AG09319 (cell line): ENCODE results near the gene SNRNP25.

Experiments used
- DNase-seq: peaks from one replicate; pipeline ENCODE4 v3.0.0-alpha.2; 2010; ENCODE audit warnings: low read depth; ENCODE audit errors: extremely low read depth
- TF ChIP-seq, protein P1 (sequence below): IDR thresholded peaks from 2 replicates; pipeline ENCODE4 v1.5.1; 2011; ENCODE audit warnings: low read depth, mild to moderate bottlenecking, inconsistent platforms, low read length, moderate library complexity

Gene SNRNP25

DNA sequence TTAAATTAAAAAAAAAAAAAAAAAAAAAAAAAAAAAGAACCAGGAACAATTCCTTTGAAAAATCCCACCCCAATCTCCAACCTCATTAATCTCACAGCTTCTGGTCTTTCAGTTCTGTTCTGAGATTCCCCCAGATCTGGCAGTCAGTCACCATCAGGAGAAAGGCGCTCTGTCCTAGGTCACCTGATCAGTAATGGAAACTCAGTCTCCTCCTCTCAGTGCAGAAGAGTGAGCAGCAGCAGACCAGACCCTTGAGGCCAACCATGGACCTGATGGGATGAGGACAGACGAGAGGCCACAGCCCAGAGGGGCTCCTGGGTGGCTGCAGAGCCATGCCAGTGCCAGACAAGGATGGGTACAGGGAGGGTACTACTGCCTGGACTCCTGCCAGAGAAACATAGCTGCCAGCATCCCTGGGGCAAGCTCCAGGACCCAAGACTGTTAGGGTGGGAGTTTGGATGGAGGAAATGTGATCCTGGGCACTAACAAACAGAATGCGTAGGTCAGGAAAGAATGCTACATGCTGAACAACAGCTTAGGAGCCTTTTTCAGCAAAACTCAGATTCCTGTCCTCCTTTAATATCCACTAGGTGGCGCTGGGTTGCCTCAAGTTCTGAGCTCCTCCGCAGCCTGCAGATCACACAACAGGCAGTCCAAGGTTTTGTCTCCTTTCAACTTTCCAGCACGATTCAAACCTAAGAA is 53.1 kb downstream of the SNRNP25 start:
- TF ChIP-seq, protein P1, sequence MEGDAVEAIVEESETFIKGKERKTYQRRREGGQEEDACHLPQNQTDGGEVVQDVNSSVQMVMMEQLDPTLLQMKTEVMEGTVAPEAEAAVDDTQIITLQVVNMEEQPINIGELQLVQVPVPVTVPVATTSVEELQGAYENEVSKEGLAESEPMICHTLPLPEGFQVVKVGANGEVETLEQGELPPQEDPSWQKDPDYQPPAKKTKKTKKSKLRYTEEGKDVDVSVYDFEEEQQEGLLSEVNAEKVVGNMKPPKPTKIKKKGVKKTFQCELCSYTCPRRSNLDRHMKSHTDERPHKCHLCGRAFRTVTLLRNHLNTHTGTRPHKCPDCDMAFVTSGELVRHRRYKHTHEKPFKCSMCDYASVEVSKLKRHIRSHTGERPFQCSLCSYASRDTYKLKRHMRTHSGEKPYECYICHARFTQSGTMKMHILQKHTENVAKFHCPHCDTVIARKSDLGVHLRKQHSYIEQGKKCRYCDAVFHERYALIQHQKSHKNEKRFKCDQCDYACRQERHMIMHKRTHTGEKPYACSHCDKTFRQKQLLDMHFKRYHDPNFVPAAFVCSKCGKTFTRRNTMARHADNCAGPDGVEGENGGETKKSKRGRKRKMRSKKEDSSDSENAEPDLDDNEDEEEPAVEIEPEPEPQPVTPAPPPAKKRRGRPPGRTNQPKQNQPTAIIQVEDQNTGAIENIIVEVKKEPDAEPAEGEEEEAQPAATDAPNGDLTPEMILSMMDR = peak; percentile 77
- DNase-seq = peak; percentile 57
